Measurements from ENCODE around the gene NDUFB10.
A peak's percentile ranks its signal among the peaks of the same experiment; 100 is the strongest.

Gene NDUFB10

DNA sequence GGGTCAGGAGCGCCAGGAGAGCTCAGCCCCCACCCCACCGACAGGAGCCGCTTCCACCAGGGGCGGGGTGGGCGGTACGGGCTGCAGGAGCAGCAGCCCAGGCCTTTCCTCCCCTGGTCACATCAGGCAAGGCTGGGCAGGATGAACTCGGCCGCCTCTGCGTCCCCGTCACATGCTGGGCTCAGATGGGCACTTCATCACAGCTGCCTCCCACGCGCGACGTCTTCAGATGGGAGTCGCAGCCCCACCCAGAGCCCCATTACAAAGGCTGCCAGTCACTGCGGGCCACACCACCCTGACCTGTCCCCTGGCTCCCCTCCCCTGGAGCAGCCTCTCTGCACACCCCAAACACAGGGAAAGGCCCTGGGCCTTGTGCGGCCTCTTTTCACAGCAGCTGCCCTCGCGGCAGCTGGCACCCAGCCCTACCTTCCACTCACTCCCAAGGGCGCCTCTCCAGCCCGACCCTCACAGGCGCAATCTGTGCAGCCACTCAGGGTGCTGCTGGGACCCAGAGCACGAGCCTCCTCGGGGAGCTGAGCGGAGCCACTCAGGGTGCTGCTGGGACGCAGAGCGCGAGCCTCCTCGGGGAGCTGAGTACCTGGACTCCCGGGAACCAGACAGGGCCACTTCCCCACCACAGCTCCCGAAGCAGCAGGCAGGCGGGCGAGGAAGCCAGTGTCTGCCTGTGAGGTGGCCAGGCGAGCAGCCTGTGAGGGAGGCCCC lies 45.6 kb downstream of the NDUFB10 start:
- no peak for DNase-seq

DNA sequence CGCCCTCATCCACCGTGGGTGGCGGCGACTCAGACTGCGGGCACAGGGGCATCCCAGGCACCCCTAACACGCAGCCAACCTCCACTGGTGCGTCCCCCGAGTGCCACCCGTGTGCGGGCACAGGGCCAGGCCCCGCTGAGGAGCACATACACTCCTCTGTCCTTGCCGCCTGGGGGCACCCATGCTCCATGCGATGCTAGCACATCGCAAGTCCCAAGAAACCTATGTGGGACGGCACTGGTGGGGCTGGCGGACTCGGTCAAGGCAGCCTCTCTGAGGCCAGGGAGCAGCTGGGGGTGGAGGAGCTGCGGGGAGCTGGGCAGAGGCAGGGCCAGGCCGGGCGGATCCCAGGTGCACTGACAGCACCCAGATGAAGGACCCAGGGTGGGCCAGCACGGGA lies 46.3 kb downstream of the NDUFB10 start:
- no peak for DNase-seq

GRCh38 chr16:2006317-2006716 lies 47.0 kb downstream of the NDUFB10 start:
- no peak for DNase-seq

DNA sequence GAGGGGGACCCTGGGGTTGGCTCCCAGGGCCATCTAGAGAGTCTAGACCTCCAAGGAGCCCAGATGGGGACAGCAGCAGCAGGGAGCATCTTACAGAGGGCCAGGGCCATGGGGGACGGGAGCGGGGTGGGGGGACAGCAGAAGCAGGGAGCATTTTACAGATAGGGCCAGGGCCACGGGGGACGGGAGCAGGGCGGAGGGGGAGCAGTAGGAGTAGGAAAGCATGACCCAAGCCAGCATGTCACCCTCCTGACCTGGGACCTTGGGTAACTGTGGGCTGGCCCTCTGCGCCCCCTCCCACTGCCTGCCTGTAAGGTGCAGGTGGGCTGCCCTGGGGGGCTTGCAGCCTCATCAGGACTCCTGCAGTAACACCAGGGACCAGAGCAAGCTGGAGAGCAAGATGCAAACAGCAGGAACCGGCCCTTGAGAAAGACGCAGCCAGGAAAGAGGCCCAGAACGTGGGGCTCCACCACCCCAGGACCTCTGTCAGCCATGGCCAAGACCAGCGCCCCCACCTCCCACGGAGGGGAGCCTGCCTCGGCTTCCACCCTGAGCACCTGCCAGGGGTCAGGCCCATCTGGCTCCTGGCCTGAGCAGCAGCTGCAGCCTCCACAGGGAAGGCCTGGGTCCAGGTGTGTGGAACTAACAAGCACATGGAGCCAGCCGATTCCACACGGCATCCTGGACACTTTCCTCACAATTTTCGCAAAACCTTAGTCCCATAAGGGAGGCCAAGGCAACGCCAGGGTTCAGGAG lies 47.9 kb downstream of the NDUFB10 start:
- DNase-seq = no peak

- DNase-seq = no peak
These were observed 48.7 kb downstream of the NDUFB10 start for GRCh38 chr16:2008009-2008526.

DNA sequence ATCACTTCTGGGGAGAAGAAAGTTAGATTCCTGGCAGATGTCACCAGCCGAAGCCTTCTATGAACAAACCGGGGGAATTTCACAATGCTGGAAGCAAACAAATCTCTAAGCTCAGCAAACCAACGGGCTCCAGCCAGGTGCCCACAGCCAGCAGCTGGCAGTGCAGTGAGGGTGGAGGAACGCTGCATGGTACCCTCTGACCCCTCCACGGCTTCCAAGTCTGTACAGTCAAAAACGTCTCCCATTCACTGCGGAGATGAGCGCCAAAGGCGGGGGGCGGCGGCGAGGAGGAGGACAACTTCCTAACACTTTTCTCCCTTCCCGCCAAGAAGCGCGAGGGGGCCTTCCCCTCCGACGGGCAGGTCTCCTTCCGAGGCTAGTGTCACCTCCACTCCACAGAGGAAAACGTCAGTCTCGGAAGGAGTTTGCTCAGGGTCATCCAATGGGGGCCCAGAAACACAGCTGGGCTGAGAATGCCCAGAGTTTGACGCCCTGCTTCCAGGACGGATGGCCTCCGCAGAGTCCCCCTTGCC lies 49.4 kb downstream of the NDUFB10 start:
- DNase-seq = no peak

- DNase-seq = no peak
These were observed 49.9 kb downstream of the NDUFB10 start for GRCh38 chr16:2009164-2009711.

DNA sequence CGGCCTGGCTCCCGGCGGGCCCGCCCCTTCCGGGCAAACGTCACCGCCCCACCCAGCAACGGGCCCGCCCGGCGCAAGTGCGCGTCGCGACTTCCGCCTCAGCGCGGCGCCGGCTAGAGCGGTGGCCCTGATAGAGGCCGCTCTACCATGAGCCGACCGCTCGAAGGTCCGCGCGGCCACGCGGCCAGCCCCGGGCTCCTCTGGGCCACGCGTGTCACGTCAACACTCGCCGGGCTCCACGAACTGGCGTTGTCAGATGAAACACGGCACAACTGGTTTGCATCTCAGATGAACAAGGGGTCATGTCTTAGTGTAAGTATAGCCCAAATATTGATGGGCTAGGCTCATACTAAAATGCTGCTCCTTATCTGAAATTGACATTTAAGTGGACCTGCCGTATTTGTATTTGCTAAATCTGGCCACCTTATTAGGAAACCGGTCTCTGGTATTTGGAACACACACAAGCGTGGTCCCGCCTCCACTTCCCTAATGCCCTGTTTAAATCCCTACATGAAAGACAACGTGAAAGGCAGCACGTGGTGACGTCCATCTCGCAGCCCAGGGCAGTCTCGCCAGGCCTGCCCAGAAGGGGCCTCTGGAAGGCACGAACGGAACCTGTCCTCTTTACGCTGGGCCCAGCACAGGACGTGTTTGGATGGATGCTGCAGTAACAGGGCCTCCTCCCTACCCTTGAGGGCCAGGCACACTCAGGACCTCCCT lies 50.6 kb downstream of the NDUFB10 start, which contains the start of gene ZNF598:
ZNF598 (minus strand) TSS at position 31 of the 720 bp plus-strand sequence.
- peak; percentile 68 for DNase-seq

Data from NCI-H774 (cell line).